HTERT RPE-1 (cell line): ENCODE measurements around the gene CTU2.

Source experiments
- in situ Hi-C: fragments of 300-500 bp; cut with MboI; formaldehyde crosslinking; loops from 4 replicates; pipeline ENCODE4 v1.14.3; 2020; ENCODE audit warnings: low sequenced_read_pairs

The CTU2 gene

GRCh38 chr16:88713054-88713453, 6.8 kb downstream of the CTU2 start:
- in situ Hi-C loops, result no loop called here

GRCh38 chr16:88713568-88714419, 7.5 kb downstream of the CTU2 start:
- in situ Hi-C loops, result no loop called here

GRCh38 chr16:88714420-88715302, 8.4 kb downstream of the CTU2 start:
- in situ Hi-C loops, result no loop called here

GRCh38 chr16:88715312-88716190, 9.2 kb downstream of the CTU2 start:
- in situ Hi-C loops, result no loop called here

GRCh38 chr16:88716201-88716600, 9.9 kb downstream of the CTU2 start:
- in situ Hi-C loops, result no loop called here

GRCh38 chr16:88716601-88717001, 10.3 kb downstream of the CTU2 start:
- in situ Hi-C loops, result no loop called here

- in situ Hi-C loops, result no loop called here
These were observed 11.9 kb downstream of the CTU2 start for GRCh38 chr16:88718178-88718577.

- in situ Hi-C loops, result no loop called here
These were observed 13.1 kb downstream of the CTU2 start for GRCh38 chr16:88719267-88719932.

GRCh38 chr16:88719933-88720296, 13.6 kb downstream of the CTU2 start:
- in situ Hi-C loops, result no loop called here

- in situ Hi-C loops, result no loop called here
These were observed 14.2 kb downstream of the CTU2 start for GRCh38 chr16:88720396-88720970.

GRCh38 chr16:88721236-88721635, 14.9 kb downstream of the CTU2 start:
- in situ Hi-C loops, result no loop called here

GRCh38 chr16:88721815-88722755, 15.8 kb downstream of the CTU2 start:
- in situ Hi-C loops, result no loop called here

- in situ Hi-C loops, result no loop called here
These were observed 16.6 kb downstream of the CTU2 start for GRCh38 chr16:88722784-88723506.

GRCh38 chr16:88723507-88723887, 17.2 kb downstream of the CTU2 start:
- in situ Hi-C loops, result no loop called here

- in situ Hi-C loops, result no loop called here
These were observed 17.6 kb downstream of the CTU2 start for GRCh38 chr16:88723911-88724310.

GRCh38 chr16:88724855-88725555, 18.7 kb downstream of the CTU2 start:
- in situ Hi-C loops, result no loop called here

GRCh38 chr16:88725609-88726407, 19.5 kb downstream of the CTU2 start:
- in situ Hi-C loops, result no loop called here
